Nephron progenitor cell (in vitro differentiated cells): ENCODE results near the gene CXCL5.

Source experiments
- DNase-seq: peaks from one replicate; pipeline ENCODE4 v3.0.0; 2021
- H3K27ac Mint-ChIP-seq: 2 replicates; pipeline ENCODE4 v1.8.0; 2021; ENCODE audit warnings: mild to moderate bottlenecking, moderate library complexity, mixed read lengths
- H3K27me3 Mint-ChIP-seq: 2 replicates; pipeline ENCODE4 v1.8.0; 2021; ENCODE audit warnings: mild to moderate bottlenecking, low read depth, mixed read lengths; ENCODE audit not compliant: poor library complexity
- H3K36me3 Mint-ChIP-seq: 2 replicates; pipeline ENCODE4 v1.8.0; 2021; ENCODE audit warnings: low read depth, mixed read lengths
- H3K4me1 Mint-ChIP-seq: 2 replicates; pipeline ENCODE4 v1.8.0; 2021; ENCODE audit warnings: mixed read lengths
- H3K4me3 Mint-ChIP-seq: 2 replicates; pipeline ENCODE4 v1.8.0; 2021; ENCODE audit warnings: mild to moderate bottlenecking, moderate library complexity, mixed read lengths
- H3K9me3 Mint-ChIP-seq: 2 replicates; pipeline ENCODE4 v1.8.0; 2021; ENCODE audit warnings: mild to moderate bottlenecking, moderate library complexity, mixed read lengths
- CTCF ChIP-seq: fragments of 200-600 bp; sonication (generic); IDR thresholded peaks from 2 replicates; pipeline ENCODE4 v1.5.0; 2021; ENCODE audit warnings: antibody characterized with exemption

The CXCL5 gene

GRCh38 chr4:74023709-74024108 lies 25.2 kb upstream of the CXCL5 start:
- no peak for DNase-seq
- H3K9me3 Mint-ChIP-seq, result no peaks in the 10 kb centered on the region
- H3K36me3 Mint-ChIP-seq, result no peaks in the 10 kb centered on the region
- H3K27me3 Mint-ChIP-seq, result peaks cover 2% of the 10 kb centered on the region
- no peak for TF ChIP-seq CTCF
- H3K4me3 Mint-ChIP-seq, result no peak overlapping the region
- no peaks in the 10 kb centered on the region for H3K4me1 Mint-ChIP-seq
- H3K27ac Mint-ChIP-seq, result no peak overlapping the region

- no peak for DNase-seq
- H3K4me3 Mint-ChIP-seq, result no peak overlapping the region
- no peaks in the 10 kb centered on the region for H3K36me3 Mint-ChIP-seq
- no peaks in the 10 kb centered on the region for H3K9me3 Mint-ChIP-seq
- H3K27ac Mint-ChIP-seq, result no peak overlapping the region
- H3K4me1 Mint-ChIP-seq, result no peaks in the 10 kb centered on the region
- no peak for TF ChIP-seq CTCF
- peaks cover 6% of the 10 kb centered on the region for H3K27me3 Mint-ChIP-seq
These were observed 23.1 kb upstream of the CXCL5 start for GRCh38 chr4:74021601-74022000.

- Mint-ChIP-seq H3K4me3 (no peak overlapping the region), H3K9me3 (no peaks in the 10 kb centered on the region), H3K36me3 (no peaks in the 10 kb centered on the region), H3K27me3 (peaks cover 6% of the 10 kb centered on the region), H3K27ac (no peak overlapping the region), H3K4me1 (no peaks in the 10 kb centered on the region)
- DNase-seq, result no peak
- no peak for TF ChIP-seq CTCF
These were observed 20.3 kb upstream of the CXCL5 start for GRCh38 chr4:74018771-74019170.

- DNase-seq, result no peak
- Mint-ChIP-seq H3K9me3 (no peaks in the 10 kb centered on the region), H3K27ac (no peak overlapping the region), H3K27me3 (peaks cover 6% of the 10 kb centered on the region), H3K36me3 (no peaks in the 10 kb centered on the region), H3K4me3 (no peak overlapping the region), H3K4me1 (no peaks in the 10 kb centered on the region)
- TF ChIP-seq CTCF, result no peak
These were observed 19.6 kb upstream of the CXCL5 start for GRCh38 chr4:74018116-74018515.

GRCh38 chr4:74016068-74016467 lies 17.6 kb upstream of the CXCL5 start:
- Mint-ChIP-seq H3K36me3 (no peaks in the 10 kb centered on the region), H3K27ac (no peak overlapping the region), H3K27me3 (peaks cover 3% of the 10 kb centered on the region), H3K4me1 (no peaks in the 10 kb centered on the region), H3K4me3 (no peak overlapping the region), H3K9me3 (no peaks in the 10 kb centered on the region)
- DNase-seq, result no peak
- no peak for TF ChIP-seq CTCF

GRCh38 chr4:74015126-74015780 lies 16.8 kb upstream of the CXCL5 start:
- H3K4me1 Mint-ChIP-seq, result no peaks in the 10 kb centered on the region
- no peak for DNase-seq
- no peaks in the 10 kb centered on the region for H3K36me3 Mint-ChIP-seq
- no peak for TF ChIP-seq CTCF
- no peak overlapping the region for H3K4me3 Mint-ChIP-seq
- H3K9me3 Mint-ChIP-seq, result no peaks in the 10 kb centered on the region
- H3K27me3 Mint-ChIP-seq, result peaks cover 3% of the 10 kb centered on the region
- H3K27ac Mint-ChIP-seq, result no peak overlapping the region
